Mesendoderm (in vitro differentiated cells): Measurements from ENCODE around the gene RPL31.

Source experiments
- DNase-seq: peaks from one replicate; pipeline ENCODE4 v3.0.0; 2013
- H2AK5ac ChIP-seq: 2 replicates; pipeline ENCODE4 v1.6.1; 2013; ENCODE audit warnings: low read length, inconsistent platforms
- H2BK120ac ChIP-seq: 2 replicates; pipeline ENCODE4 v1.6.1; 2013; ENCODE audit warnings: low read depth, mild to moderate bottlenecking, low read length, moderate library complexity, mixed read lengths
- H2BK15ac ChIP-seq: replicated peaks from 2 replicates; pipeline ENCODE4 v1.6.1; 2013; ENCODE audit warnings: low read depth, mild to moderate bottlenecking, moderate library complexity
- H2BK5ac ChIP-seq: 2 replicates; pipeline ENCODE4 v1.6.1; 2013; ENCODE audit warnings: low read length, inconsistent platforms
- H3K18ac ChIP-seq: 2 replicates; pipeline ENCODE4 v1.6.1; 2013; ENCODE audit warnings: mild to moderate bottlenecking, low read length, mixed read lengths
- H3K23ac ChIP-seq: one replicate; pipeline ENCODE4 v1.6.1; 2013; ENCODE audit warnings: low read length
- H3K27ac ChIP-seq: 2 replicates; pipeline ENCODE4 v1.5.1; 2013; ENCODE audit warnings: low read depth, mild to moderate bottlenecking, inconsistent platforms, low read length, moderate library complexity
- H3K27me3 ChIP-seq: 2 replicates; pipeline ENCODE4 v1.6.1; 2013; ENCODE audit warnings: low read length, control low read depth, mild to moderate bottlenecking, inconsistent platforms; ENCODE audit not compliant: insufficient read depth, poor library complexity
- H3K36me3 ChIP-seq: 2 replicates; pipeline ENCODE4 v1.6.1; 2013; ENCODE audit warnings: low read length, inconsistent platforms; ENCODE audit not compliant: control insufficient read depth, insufficient read depth
- H3K4ac ChIP-seq: one replicate; pipeline ENCODE4 v1.6.1; 2013; ENCODE audit warnings: low read depth, mild to moderate bottlenecking, low read length, moderate library complexity
- H3K4me1 ChIP-seq: 2 replicates; pipeline ENCODE4 v1.6.1; 2013; ENCODE audit warnings: low read depth, low read length, inconsistent platforms; ENCODE audit not compliant: control insufficient read depth
- H3K4me2 ChIP-seq: 2 replicates; pipeline ENCODE4 v1.6.1; 2013; ENCODE audit warnings: low read length
- H3K4me3 ChIP-seq: 2 replicates; pipeline ENCODE4 v1.5.1; 2013; ENCODE audit warnings: mild to moderate bottlenecking, low read length
- H3K56ac ChIP-seq: one replicate; pipeline ENCODE4 v1.6.1; 2013; ENCODE audit warnings: low read length
- H3K79me1 ChIP-seq: 2 replicates; pipeline ENCODE4 v1.6.1; 2013; ENCODE audit warnings: low read length, inconsistent platforms
- H3K79me2 ChIP-seq: 2 replicates; pipeline ENCODE4 v1.6.1; 2013; ENCODE audit warnings: mild to moderate bottlenecking, low read length; ENCODE audit not compliant: control insufficient read depth, insufficient read depth
- H3K9ac ChIP-seq: 2 replicates; pipeline ENCODE4 v1.6.1; 2013; ENCODE audit warnings: low read length, inconsistent platforms
- H4K5ac ChIP-seq: one replicate; pipeline ENCODE4 v1.6.1; 2013; ENCODE audit warnings: low read length
- H4K8ac ChIP-seq: one replicate; pipeline ENCODE4 v1.6.1; 2013; ENCODE audit warnings: low read depth, mild to moderate bottlenecking, control low read depth, low read length, moderate library complexity
- WGBS: extraction: QIAGEN DNeasy Blood & Tissue Kit; methylation state at CpG from one replicate; pipeline ENCODE4 v1.1.7; 2013; ENCODE audit warnings: low lambda C conversion rate, missing lambda C conversion rate; ENCODE audit not compliant: insufficient coverage; ENCODE audit errors: extremely low coverage; 5-methylcytosine and 5-hydroxymethylcytosine counted together

RPL31 gene

GRCh38 chr2:100990650-100991403, 11.3 kb upstream of the RPL31 start:
- no peaks in the 10 kb centered on the region for H3K27me3 ChIP-seq
- no peak overlapping the region for H2BK120ac ChIP-seq
- H3K4ac ChIP-seq: no peak overlapping the region
- no peak overlapping the region for H4K5ac ChIP-seq
- H2AK5ac ChIP-seq: no peak overlapping the region
- H3K4me1 ChIP-seq: no peaks in the 10 kb centered on the region
- no peaks in the 10 kb centered on the region for H3K36me3 ChIP-seq
- no peak overlapping the region for H3K27ac ChIP-seq
- no peak overlapping the region for H3K23ac ChIP-seq
- no peak overlapping the region for H3K56ac ChIP-seq
- H2BK15ac ChIP-seq: no peak overlapping the region
- H3K4me2 ChIP-seq: no peak overlapping the region
- H3K9ac ChIP-seq: no peak overlapping the region
- H3K79me1 ChIP-seq: no peaks in the 10 kb centered on the region
- H3K4me3 ChIP-seq: no peak overlapping the region
- no peak overlapping the region for H3K18ac ChIP-seq
- no peaks in the 10 kb centered on the region for H3K79me2 ChIP-seq
- no peak overlapping the region for H2BK5ac ChIP-seq
- no peak for DNase-seq
- no CpG with 5 or more reads among the region's 24 CpGs for WGBS
- H4K8ac ChIP-seq: no peak overlapping the region

- no peaks in the 10 kb centered on the region for H3K4me1 ChIP-seq
- no peak overlapping the region for H2BK15ac ChIP-seq
- WGBS: no CpG with 5 or more reads among the region's 5 CpGs
- H3K4ac ChIP-seq: no peak overlapping the region
- H3K4me3 ChIP-seq: no peak overlapping the region
- H2BK120ac ChIP-seq: no peak overlapping the region
- H3K4me2 ChIP-seq: no peak overlapping the region
- H3K23ac ChIP-seq: no peak overlapping the region
- no peak overlapping the region for H3K18ac ChIP-seq
- no peak overlapping the region for H2BK5ac ChIP-seq
- no peaks in the 10 kb centered on the region for H3K79me2 ChIP-seq
- H4K8ac ChIP-seq: no peak overlapping the region
- no peaks in the 10 kb centered on the region for H3K36me3 ChIP-seq
- no peaks in the 10 kb centered on the region for H3K27me3 ChIP-seq
- no peak overlapping the region for H3K9ac ChIP-seq
- no peak for DNase-seq
- H3K79me1 ChIP-seq: no peaks in the 10 kb centered on the region
- H3K27ac ChIP-seq: no peak overlapping the region
- H3K56ac ChIP-seq: no peak overlapping the region
- H4K5ac ChIP-seq: no peak overlapping the region
- H2AK5ac ChIP-seq: no peak overlapping the region
Observed at GRCh38 chr2:100991404-100991773, 10.7 kb upstream of the RPL31 start.

- Histone ChIP-seq H2BK15ac (no peak overlapping the region), H3K4me1 (no peaks in the 10 kb centered on the region), H3K4ac (no peak overlapping the region), H4K8ac (no peak overlapping the region), H3K27ac (no peak overlapping the region), H3K4me3 (no peak overlapping the region), H4K5ac (no peak overlapping the region), H3K36me3 (no peaks in the 10 kb centered on the region), H3K18ac (no peak overlapping the region), H3K56ac (no peak overlapping the region), H2BK120ac (no peak overlapping the region), H3K79me2 (no peaks in the 10 kb centered on the region), H2AK5ac (no peak overlapping the region), H2BK5ac (no peak overlapping the region), H3K4me2 (no peak overlapping the region), H3K23ac (no peak overlapping the region), H3K9ac (no peak overlapping the region), H3K79me1 (no peaks in the 10 kb centered on the region), H3K27me3 (no peaks in the 10 kb centered on the region)
- WGBS: no CpG with 5 or more reads among the region's 6 CpGs
- no peak for DNase-seq
Observed at GRCh38 chr2:100992262-100992661, 9.8 kb upstream of the RPL31 start.

GRCh38 chr2:100993294-100993693, 8.8 kb upstream of the RPL31 start:
- Histone ChIP-seq H2BK15ac (no peak overlapping the region), H3K27ac (no peak overlapping the region), H4K8ac (no peak overlapping the region), H3K4me2 (no peak overlapping the region), H4K5ac (no peak overlapping the region), H3K79me1 (no peaks in the 10 kb centered on the region), H3K56ac (no peak overlapping the region), H2BK120ac (no peak overlapping the region), H3K18ac (no peak overlapping the region), H2BK5ac (no peak overlapping the region), H3K4ac (no peak overlapping the region), H3K9ac (no peak overlapping the region), H3K79me2 (no peaks in the 10 kb centered on the region), H3K36me3 (no peaks in the 10 kb centered on the region), H3K4me1 (no peaks in the 10 kb centered on the region), H3K4me3 (no peak overlapping the region), H2AK5ac (no peak overlapping the region), H3K27me3 (no peaks in the 10 kb centered on the region), H3K23ac (no peak overlapping the region)
- no peak for DNase-seq
- no CpG with 5 or more reads among the region's 17 CpGs for WGBS

GRCh38 chr2:100995309-100996075, 6.6 kb upstream of the RPL31 start:
- no peak overlapping the region for H3K18ac ChIP-seq
- H3K56ac ChIP-seq: no peak overlapping the region
- H3K4me2 ChIP-seq: no peak overlapping the region
- H4K5ac ChIP-seq: no peak overlapping the region
- no peak overlapping the region for H4K8ac ChIP-seq
- no peak for DNase-seq
- no peak overlapping the region for H2BK15ac ChIP-seq
- H3K4ac ChIP-seq: no peak overlapping the region
- no CpG with 5 or more reads among the region's 28 CpGs for WGBS
- H3K27me3 ChIP-seq: no peaks in the 10 kb centered on the region
- H2BK5ac ChIP-seq: no peak overlapping the region
- H3K36me3 ChIP-seq: no peaks in the 10 kb centered on the region
- H3K4me3 ChIP-seq: no peak overlapping the region
- no peak overlapping the region for H2AK5ac ChIP-seq
- no peaks in the 10 kb centered on the region for H3K4me1 ChIP-seq
- no peak overlapping the region for H3K27ac ChIP-seq
- no peaks in the 10 kb centered on the region for H3K79me1 ChIP-seq
- no peak overlapping the region for H2BK120ac ChIP-seq
- no peak overlapping the region for H3K23ac ChIP-seq
- H3K9ac ChIP-seq: no peak overlapping the region
- no peaks in the 10 kb centered on the region for H3K79me2 ChIP-seq
